MG63 (cell line): Measurements from ENCODE around the gene FABP6. TPM values are rescaled to one million over a fixed set of nuclear protein-coding genes. Genes with fewer than 3 reads are reported as not detected.
"Not testable (repeated sequence)": the region's sequence is repeated elsewhere in the genome, so short reads cannot be mapped to it uniquely, and the experiment has no call there.

Source experiments
- DNase-seq: peaks from one replicate; pipeline ENCODE4 v3.0.0-alpha.2; 2020
- H3K27me3 ChIP-seq: fragments of 250-450 bp; sonication (Bioruptor Pico); 2 replicates; pipeline ENCODE4 v1.5.1; 2020; ENCODE audit warnings: mild to moderate bottlenecking, moderate library complexity
- H3K36me3 ChIP-seq: fragments of 250-450 bp; sonication (Bioruptor Pico); 2 replicates; pipeline ENCODE4 v1.5.1; 2020; ENCODE audit warnings: mild to moderate bottlenecking, moderate library complexity
- H3K4me3 ChIP-seq: fragments of 250-450 bp; sonication (Bioruptor Pico); 2 replicates; pipeline ENCODE4 v1.5.1; 2020; ENCODE audit warnings: mild to moderate bottlenecking, moderate library complexity
- H3K9me3 ChIP-seq: fragments of 250-450 bp; sonication (Bioruptor Pico); 2 replicates; pipeline ENCODE4 v1.5.1; 2020; ENCODE audit warnings: mild to moderate bottlenecking, moderate library complexity
- total RNA-seq: library from RNA; depleted of rRNA; stranded (reverse); fragments of >200 nt; shearing (Covaris generic); gene quantifications from 2 replicates; pipeline ENCODE4 v1.2.3, GENCODE V29; 2014; ENCODE audit warnings: low replicate concordance

FABP6 gene
- total RNA-seq, 1 experiment from 2014 or later: 2.6 TPM

DNA sequence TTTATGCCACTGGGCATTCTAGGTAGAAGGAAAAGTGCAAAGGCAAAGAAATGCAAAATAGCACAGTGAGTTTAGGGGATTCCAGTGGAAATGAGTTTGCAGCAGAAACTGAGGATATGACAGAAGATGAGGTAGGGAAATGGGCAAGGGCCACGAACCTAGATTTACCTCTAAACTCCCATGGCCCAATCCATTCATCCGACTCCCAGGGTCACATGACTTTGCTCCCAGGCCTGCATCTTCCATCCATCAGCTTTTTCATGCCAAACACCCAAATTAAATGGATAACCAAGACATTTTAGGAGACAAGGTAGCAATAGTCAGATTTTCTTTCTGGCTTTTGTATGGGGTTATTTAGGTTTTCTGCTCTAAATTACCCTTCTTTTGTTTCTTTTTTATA is 22.2 kb upstream of the FABP6 start:
- Histone ChIP-seq H3K36me3 (no peaks in the 10 kb centered on the region), H3K9me3 (no peaks in the 10 kb centered on the region), H3K4me3 (no peak overlapping the region), H3K27me3 (no peaks in the 10 kb centered on the region)
- DNase-seq: no peak

DNA sequence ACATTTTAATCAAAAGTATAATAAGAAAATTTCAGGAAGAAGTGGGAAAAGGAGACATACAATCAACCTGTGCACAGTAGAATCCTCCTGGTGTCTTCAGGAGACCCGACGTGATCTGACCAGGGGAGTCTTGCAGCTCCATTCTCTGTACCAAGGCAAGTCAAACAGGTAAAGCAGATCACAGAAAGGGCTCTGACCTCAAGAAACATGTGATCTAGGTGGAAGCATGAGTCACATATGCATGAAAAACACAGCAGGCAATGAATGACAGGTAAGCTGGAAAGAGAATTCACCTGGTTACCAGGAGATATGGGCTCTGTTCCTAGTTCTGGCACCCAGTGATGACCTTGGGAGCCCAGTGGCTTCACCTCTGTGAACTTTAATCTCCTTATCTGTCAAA is 19.4 kb upstream of the FABP6 start:
- no peaks in the 10 kb centered on the region for H3K9me3 ChIP-seq
- H3K36me3 ChIP-seq: no peaks in the 10 kb centered on the region
- no peaks in the 10 kb centered on the region for H3K27me3 ChIP-seq
- H3K4me3 ChIP-seq: no peak overlapping the region
- no peak for DNase-seq

DNA sequence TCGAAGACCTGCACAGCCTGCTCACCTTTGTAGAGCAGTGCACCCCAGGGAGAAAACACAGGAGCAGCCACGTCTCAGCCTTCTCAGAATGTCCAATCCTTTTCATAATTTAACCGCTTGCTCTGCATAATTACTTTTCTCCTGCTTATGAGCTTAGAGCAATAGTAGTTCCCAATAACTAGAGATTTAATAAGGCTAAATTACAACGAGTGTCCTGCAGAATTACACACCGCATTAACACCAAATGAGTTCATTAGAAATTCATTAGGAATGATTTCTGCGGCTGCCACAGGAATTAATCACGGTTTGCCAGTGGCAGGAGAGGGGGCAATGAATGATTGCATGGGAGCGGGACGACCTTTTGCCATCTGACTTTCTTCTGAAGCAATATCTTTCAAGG is 18.7 kb upstream of the FABP6 start:
- DNase-seq: no peak
- no peaks in the 10 kb centered on the region for H3K9me3 ChIP-seq
- H3K4me3 ChIP-seq: no peak overlapping the region
- H3K27me3 ChIP-seq: no peaks in the 10 kb centered on the region
- H3K36me3 ChIP-seq: no peaks in the 10 kb centered on the region

DNA sequence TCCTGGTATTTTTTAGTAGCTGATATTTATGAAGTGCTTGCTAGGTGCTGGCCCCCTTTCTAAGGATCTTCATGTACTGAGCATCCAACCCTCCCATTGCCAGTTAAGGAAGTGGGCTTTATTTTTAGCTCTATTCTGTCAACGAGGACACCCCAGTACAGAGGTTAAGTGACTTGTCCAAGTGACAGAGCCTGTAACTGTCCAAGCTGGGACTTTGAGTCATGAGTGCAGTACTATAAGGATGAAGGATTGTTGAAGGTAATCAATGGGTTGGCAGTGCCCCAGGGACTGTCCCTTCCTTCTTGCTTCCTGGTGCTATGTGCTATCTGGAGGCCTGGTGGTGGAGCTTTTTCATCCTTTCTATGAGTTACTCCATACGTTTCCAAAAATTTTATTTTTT is 18.0 kb upstream of the FABP6 start:
- Histone ChIP-seq H3K9me3 (no peaks in the 10 kb centered on the region), H3K27me3 (no peaks in the 10 kb centered on the region), H3K4me3 (no peak overlapping the region), H3K36me3 (no peaks in the 10 kb centered on the region)
- DNase-seq: no peak

DNA sequence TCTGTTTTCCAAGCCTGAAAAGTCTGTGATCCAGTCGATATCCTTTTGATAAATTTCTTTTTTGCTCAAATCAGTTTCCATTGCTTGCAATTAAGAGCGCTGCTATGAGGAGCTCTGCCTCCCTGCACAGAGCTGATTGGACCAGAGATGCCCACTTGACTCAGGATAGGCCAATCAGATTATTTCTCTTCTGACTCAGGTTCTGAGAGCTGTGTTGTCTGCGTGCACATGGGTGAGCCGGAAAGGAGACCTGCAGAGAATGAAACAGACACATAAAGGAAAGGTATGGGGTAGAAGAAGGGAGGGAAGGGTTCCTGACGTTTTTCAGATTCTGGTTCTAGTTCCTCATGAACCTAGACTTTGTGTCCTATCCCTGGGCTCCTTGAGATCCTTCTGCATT is 15.8 kb upstream of the FABP6 start:
- no peaks in the 10 kb centered on the region for H3K9me3 ChIP-seq
- H3K27me3 ChIP-seq: no peaks in the 10 kb centered on the region
- H3K36me3 ChIP-seq: no peaks in the 10 kb centered on the region
- 0 out of 2 replicates have a peak overlapping the region, but pooled peaks have one; percentile 2 for H3K4me3 ChIP-seq
- peak; percentile 58 for DNase-seq

DNA sequence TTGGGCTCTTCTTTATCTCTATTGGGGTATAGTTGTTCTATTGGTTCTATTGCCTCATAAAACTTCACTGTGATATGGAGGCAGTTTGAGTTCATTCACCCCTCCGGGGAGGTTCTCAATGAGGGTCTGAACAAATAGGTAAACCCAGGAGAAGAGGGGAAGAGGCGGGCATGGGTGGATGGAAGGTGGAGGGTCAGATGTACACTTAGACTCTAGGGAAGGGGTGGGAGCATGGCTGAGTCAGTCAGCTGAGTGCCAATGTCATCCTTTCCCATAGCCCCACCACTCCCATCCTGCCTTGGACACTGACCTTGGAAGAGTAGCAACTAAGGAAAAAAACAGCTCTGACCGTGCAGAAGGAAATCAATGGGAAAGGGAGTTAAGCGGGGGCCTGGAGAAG is 9.9 kb upstream of the FABP6 start:
- no peaks in the 10 kb centered on the region for H3K27me3 ChIP-seq
- H3K9me3 ChIP-seq: no peaks in the 10 kb centered on the region
- H3K4me3 ChIP-seq: no peak overlapping the region
- no peaks in the 10 kb centered on the region for H3K36me3 ChIP-seq
- DNase-seq: no peak

DNA sequence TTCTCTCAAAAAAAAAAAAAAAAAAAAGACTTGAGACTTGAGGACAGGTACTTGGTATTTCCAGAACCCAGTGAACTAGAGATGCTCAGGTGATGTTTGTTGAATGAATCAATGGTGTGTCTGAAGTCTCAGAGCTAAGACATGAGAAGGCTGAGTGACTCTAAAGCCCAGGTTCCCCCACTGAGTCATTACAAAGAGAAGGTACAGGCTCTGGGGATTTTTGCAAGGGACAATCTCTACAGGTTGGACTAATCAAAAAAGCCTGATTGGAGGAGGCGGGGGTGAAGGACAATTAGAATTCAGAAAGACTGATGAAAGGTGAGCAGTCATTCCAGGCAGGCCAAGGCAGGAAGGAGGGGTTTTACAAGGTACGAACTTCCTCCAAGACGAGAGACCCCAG is 8.2 kb upstream of the FABP6 start:
- Histone ChIP-seq H3K9me3 (no peaks in the 10 kb centered on the region), H3K4me3 (no peak overlapping the region), H3K36me3 (no peaks in the 10 kb centered on the region), H3K27me3 (no peaks in the 10 kb centered on the region)
- DNase-seq: no peak

DNA sequence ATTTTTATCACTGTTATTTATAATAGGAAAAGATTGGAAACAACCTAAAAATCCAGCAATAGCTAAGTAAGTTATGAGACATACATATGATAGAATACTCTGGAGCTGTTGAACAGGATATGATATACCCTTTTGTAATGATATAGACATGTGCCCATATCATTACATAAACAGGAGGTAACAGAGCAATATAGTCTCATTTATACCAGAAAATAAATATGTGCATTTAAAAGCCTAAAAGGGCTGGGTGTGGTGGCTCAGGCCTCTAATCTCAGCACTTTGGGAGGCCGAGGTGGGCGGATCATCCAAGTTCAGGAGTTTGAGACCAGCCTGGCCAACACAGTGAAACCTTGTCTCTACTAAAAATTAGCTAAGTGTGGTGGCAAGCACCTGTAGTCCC is 2.3 kb upstream of the FABP6 start:
- DNase-seq: peak; percentile 32
- H3K4me3 ChIP-seq: no peak overlapping the region
- H3K27me3 ChIP-seq: no peaks in the 10 kb centered on the region
- H3K9me3 ChIP-seq: no peaks in the 10 kb centered on the region
- no peaks in the 10 kb centered on the region for H3K36me3 ChIP-seq

DNA sequence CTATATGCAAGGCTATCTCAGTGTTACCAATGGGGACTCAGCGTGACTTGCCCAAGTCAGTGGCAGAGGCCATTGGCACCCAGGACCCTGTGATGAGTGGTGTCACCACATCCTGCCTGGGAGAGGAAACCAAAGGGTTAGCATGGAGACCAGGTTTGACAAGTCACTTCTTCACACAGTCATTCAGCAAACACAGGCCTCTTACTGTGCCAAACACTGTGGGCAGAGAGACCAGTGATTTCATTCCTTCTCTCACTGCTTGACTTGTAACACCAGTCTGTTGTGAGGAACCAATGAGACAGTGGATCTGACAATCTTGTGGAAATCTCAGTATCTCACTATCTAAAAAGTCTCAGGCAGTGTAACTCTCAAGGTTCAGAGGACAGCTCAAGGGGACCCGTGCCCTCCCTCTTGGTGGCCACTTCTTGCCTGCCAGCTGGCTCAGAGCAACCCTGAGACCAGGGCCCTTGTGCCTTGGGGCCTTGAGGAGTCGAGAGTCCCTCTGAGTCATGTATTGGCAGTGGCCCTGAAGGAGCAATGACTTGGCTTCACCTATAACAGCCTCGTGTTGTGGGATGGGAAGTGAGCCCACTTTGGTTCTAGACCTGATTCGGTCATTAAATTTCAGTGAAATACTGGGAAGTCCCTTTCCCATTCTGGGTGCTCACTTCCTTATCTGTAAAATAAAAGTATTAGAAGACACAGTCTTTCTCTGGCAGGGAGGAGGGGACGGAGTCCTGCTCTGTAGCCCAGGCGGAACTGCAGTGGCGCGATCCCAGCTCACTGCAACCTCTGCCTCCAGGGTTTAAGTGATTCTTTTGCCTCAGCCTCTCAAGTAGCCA is 1.6 kb downstream of the FABP6 start:
- peak; percentile 94 for DNase-seq
- Histone ChIP-seq H3K9me3 (peaks cover 3% of the 10 kb centered on the region; the same call in 1 of the 2 replicates), H3K27me3 (no peaks in the 10 kb centered on the region), H3K4me3 (no peak overlapping the region), H3K36me3 (no peaks in the 10 kb centered on the region)

DNA sequence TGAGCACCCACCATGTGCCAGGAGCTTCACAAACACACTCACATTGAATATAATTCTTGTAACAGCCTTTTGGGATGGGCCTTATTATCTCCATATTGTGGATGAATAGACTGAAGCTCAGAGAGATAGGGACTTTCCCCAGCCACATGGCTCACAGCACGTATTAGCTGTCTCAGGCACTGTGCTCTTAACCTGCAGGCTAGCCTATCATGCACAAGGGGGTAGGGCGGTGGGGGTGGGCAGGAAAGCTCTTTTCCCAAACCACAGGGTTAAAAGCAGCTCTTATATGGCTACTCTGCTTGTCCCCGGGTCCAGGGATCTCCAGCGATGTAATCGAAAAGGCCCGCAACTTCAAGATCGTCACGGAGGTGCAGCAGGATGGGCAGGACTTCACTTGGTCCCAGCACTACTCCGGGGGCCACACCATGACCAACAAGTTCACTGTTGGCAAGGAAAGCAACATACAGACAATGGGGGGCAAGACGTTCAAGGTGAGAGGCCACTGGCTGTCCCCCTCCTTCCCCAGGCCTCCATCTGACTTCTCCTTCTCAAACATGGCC is 2.6 kb downstream of the FABP6 start:
- H3K27me3 ChIP-seq: no peaks in the 10 kb centered on the region
- no peaks in the 10 kb centered on the region for H3K36me3 ChIP-seq
- DNase-seq: no peak
- peaks cover 3% of the 10 kb centered on the region; the same call in 1 of the 2 replicates for H3K9me3 ChIP-seq
- H3K4me3 ChIP-seq: no peak overlapping the region

DNA sequence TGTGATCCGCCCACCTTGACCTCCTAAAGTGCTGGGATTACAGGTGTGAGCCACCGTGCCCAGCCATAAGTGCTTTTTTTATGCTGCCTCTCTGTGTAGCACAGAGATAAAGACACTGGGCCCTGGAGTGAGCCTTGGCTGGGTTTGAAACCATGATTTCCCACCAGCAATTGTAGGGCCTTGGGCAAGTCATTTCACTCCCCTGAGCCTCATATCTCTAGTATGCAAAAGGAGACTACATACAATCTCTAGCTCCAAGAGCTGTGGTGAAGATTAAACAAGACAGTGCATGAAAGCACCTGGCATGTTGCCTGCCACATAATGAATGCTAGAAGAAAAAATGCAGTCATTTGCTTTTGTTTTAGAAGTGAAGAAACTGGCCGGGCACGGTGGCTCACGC is 3.9 kb downstream of the FABP6 start:
- Histone ChIP-seq H3K27me3 (no peaks in the 10 kb centered on the region), H3K36me3 (no peaks in the 10 kb centered on the region), H3K4me3 (no peak overlapping the region), H3K9me3 (peaks cover 3% of the 10 kb centered on the region; the same call in 1 of the 2 replicates)
- no peak for DNase-seq

DNA sequence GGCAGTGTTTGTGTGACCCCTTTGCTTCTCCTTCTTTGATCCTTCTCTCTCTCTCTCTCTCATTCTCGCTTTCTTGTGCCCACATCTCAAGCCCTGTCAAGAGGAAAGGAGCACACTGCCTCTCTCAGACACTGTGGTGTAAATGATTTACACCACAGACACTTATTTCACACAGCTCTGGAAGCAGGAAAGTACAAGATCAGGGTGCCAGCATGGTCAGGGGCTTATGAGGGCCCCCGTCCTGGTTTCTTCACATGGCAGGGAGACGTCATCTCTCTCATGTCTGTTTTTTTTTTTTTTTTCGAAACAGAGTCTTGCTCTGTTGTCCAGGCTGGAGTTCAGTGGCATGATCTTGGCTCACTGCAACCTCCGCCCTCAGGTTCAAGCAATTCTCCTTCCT is 6.4 kb downstream of the FABP6 start:
- no peak for DNase-seq

DNA sequence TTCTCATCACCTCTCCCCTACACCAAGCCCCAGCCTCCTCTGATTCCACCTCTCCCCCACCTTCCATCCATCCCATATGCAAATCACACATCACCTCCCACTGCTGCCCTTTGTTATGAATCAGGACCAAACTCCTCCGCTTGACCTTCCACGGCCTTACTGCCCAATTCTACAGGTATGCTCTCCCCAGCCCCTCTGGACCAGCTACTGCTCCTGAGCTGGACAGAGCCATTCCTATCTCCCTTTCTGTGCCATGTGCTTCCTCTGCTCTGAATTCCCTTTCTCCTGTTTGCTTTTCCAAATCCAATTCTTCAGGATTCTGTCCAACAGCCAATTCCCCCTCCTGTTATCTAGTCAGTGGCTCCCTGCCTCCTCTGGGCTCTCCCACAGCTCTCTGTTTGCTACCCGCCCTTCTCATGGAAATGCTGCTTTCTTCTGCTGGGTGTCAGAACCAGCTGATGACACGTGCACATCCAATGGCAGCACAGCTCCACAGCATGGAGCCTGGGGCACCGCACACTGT is 8.3 kb downstream of the FABP6 start:
- no peak overlapping the region for H3K4me3 ChIP-seq
- DNase-seq: no peak

More for the DNA sequence above, 6.4 kb downstream of the FABP6 start:
- no peaks in the 10 kb centered on the region for H3K27me3 ChIP-seq
- peaks cover 3% of the 10 kb centered on the region; the same call in 1 of the 2 replicates for H3K9me3 ChIP-seq
- no peak overlapping the region for H3K4me3 ChIP-seq
- H3K36me3 ChIP-seq: no peaks in the 10 kb centered on the region

DNA sequence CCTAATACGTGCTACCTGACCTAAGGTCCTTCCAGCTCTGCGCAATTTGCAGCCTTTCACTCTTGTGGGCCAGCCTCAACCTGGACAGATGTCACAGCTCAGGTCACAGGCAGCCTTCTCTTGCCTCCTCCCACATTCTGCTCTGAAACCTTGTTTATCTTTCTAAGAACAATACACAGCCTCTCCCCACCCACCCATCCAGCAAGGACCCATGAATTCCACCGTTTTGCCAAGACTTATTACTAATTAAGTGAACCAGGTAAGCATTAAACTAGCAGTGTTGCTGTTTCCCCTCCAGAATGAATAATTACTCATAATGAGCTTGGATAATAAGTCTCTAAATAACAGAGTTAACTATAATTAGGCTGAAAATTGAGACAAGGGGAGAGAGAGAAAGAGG is 11.0 kb downstream of the FABP6 start:
- Histone ChIP-seq H3K9me3 (no peaks in the 10 kb centered on the region), H3K27me3 (no peaks in the 10 kb centered on the region), H3K36me3 (no peaks in the 10 kb centered on the region), H3K4me3 (no peak overlapping the region)
- no peak for DNase-seq

More for the DNA sequence above, 8.3 kb downstream of the FABP6 start:
- H3K27me3 ChIP-seq: no peaks in the 10 kb centered on the region
- H3K36me3 ChIP-seq: no peaks in the 10 kb centered on the region
- peaks cover 3% of the 10 kb centered on the region; the same call in 1 of the 2 replicates for H3K9me3 ChIP-seq

DNA sequence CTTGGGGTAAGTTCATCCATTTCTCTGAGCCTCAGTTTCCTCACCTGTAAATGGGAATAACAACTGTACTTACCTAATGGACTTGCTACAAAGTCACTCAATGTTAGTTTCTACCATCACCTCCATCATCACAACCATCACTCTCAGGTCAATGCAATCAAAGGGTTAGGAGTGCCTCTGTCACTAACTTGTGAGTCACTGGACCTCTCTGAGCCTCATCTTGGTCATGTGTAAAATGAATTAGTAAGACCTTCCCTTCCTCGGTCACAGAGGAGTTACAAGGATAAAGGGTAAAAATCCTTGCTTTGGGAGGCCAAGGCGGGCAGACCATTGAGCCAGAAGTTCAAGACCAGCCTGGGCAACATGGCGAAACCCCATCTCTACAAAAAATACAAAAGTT is 12.8 kb downstream of the FABP6 start:
- Histone ChIP-seq H3K9me3 (no peaks in the 10 kb centered on the region), H3K4me3 (no peak overlapping the region), H3K36me3 (no peaks in the 10 kb centered on the region), H3K27me3 (no peaks in the 10 kb centered on the region)
- no peak for DNase-seq

DNA sequence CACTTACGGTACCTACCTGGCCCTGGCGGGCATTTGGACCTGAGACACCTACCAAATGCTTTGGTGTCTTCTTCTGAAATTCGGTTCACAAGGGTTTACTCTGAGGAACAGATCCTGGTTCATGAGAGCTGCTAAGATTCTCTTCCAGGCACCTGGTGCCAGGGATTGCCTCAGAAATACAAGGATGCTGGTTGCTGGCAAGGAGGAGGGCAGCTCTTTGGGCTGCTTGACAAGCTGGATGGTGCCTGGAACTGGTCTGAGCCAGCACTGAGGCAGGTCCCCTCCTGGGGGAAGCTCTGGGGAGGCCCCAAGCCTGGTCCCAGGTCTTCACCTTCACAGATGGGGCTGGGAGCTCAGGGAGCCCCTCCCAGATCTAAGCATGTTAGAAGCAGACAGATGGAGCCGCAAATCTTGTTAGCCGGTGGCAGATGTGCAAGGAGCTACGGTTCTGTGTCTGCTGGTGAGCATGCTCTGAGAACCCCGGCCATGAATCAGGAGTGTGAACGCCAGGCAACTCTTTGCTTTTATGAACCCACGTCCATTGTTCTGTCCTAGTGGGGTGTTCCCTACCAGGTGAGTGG is 16.3 kb downstream of the FABP6 start:
- H3K9me3 ChIP-seq: no peaks in the 10 kb centered on the region
- no peak overlapping the region for H3K4me3 ChIP-seq
- DNase-seq: no peak
- no peaks in the 10 kb centered on the region for H3K27me3 ChIP-seq
- H3K36me3 ChIP-seq: no peaks in the 10 kb centered on the region

DNA sequence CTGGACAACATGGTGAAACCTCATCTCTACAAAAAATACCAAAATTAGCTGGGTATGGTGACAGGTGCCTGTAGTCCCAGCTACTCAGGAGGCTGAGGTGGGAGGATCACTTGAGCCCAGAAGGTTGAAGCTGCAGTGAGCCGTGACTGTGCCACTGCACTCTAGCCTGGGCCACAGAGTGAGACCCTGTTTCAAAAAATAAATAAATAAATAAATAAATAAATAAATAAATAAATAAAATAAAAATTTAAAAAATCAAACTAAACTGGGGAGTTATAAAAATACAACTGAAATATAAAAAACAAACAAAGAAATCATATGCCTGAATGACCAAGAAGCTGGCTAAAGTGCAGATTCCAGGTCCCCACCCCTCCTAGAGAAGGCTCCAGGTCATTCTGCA is 20.3 kb downstream of the FABP6 start:
- not testable (repeated sequence) for H3K27me3 ChIP-seq, DNase-seq, H3K36me3 ChIP-seq, H3K4me3 ChIP-seq, H3K9me3 ChIP-seq
